NB4 (cell line): ENCODE measurements around the gene CACNG6.
"Not testable (repeated sequence)": the region's sequence is repeated elsewhere in the genome, so short reads cannot be mapped to it uniquely, and the experiment has no call there.

Experiments
- DNase-seq: peaks from one replicate; pipeline ENCODE4 v3.0.0; 2010; ENCODE audit warnings: low read depth
- H3K4me3 ChIP-seq: one replicate; pipeline ENCODE4 v1.5.1; 2011; ENCODE audit warnings: mild to moderate bottlenecking, low read depth, low read length, moderate library complexity
- MYC ChIP-seq: IDR thresholded peaks from 2 replicates; pipeline ENCODE4 v1.6.1; 2011; ENCODE audit warnings: low read depth, low read length
- POLR2A ChIP-seq: IDR thresholded peaks from 2 replicates; pipeline ENCODE4 v1.6.1; 2011; ENCODE audit warnings: mild to moderate bottlenecking; ENCODE audit not compliant: insufficient read length; ENCODE audit errors: extremely low read depth
- TF ChIP-seq, protein P1 (sequence below): IDR thresholded peaks from 2 replicates; pipeline ENCODE4 v1.6.1; 2011; ENCODE audit warnings: low read depth, low read length
- TF ChIP-seq, protein P2 (sequence below): IDR thresholded peaks from one replicate; pipeline ENCODE4 v1.5.1; 2012; ENCODE audit warnings: low read depth, low read length

CACNG6 gene

DNA sequence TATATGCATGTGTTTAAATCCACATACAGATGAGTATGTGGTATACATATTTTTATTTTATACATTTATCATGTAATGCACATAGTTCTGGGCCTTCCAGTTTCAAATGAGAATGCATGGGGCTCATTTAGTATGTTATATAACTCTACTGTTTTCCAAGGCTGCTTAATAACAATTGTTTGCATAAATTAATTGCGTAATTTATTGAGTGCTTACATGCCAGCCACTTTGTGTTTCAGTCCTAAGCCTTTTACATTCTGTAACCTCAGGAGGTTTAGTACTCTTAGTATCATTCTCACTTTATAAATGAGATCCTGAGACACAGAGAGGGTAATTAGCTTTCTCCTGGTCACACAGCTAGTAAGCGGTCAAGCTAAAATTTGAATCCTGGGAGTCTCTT lies 45.4 kb upstream of the CACNG6 start:
- no peak for DNase-seq
- H3K4me3 ChIP-seq = no peak overlapping the region
- TF ChIP-seq MYC = no peak
- TF ChIP-seq, protein P1, sequence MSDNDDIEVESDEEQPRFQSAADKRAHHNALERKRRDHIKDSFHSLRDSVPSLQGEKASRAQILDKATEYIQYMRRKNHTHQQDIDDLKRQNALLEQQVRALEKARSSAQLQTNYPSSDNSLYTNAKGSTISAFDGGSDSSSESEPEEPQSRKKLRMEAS = no peak
- TF ChIP-seq, protein P2, sequence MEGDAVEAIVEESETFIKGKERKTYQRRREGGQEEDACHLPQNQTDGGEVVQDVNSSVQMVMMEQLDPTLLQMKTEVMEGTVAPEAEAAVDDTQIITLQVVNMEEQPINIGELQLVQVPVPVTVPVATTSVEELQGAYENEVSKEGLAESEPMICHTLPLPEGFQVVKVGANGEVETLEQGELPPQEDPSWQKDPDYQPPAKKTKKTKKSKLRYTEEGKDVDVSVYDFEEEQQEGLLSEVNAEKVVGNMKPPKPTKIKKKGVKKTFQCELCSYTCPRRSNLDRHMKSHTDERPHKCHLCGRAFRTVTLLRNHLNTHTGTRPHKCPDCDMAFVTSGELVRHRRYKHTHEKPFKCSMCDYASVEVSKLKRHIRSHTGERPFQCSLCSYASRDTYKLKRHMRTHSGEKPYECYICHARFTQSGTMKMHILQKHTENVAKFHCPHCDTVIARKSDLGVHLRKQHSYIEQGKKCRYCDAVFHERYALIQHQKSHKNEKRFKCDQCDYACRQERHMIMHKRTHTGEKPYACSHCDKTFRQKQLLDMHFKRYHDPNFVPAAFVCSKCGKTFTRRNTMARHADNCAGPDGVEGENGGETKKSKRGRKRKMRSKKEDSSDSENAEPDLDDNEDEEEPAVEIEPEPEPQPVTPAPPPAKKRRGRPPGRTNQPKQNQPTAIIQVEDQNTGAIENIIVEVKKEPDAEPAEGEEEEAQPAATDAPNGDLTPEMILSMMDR = no peak
- no peak for TF ChIP-seq POLR2A

DNA sequence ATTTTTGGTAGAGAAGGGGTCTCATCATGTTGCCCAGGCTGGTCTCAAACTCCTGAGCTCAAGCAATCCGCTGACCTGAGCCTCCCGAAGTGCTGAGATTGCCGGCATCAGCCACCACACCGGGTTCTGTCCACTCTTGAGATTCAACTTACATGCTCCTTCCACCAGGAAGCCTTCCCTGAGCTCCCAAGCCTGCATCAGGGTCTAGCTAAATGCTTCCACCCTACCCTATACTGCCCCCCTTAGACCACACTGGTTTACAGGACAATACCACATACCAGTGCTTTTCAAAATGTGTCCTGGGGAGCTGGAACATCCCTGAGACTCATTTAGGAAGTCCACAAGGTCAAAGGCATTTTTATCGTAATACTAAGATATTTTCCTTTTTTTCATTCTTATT lies 43.8 kb upstream of the CACNG6 start:
- no peak for TF ChIP-seq MYC
- TF ChIP-seq, protein P2 = peak; percentile 30
- no peak overlapping the region for H3K4me3 ChIP-seq
- peak; percentile 43 for DNase-seq

DNA sequence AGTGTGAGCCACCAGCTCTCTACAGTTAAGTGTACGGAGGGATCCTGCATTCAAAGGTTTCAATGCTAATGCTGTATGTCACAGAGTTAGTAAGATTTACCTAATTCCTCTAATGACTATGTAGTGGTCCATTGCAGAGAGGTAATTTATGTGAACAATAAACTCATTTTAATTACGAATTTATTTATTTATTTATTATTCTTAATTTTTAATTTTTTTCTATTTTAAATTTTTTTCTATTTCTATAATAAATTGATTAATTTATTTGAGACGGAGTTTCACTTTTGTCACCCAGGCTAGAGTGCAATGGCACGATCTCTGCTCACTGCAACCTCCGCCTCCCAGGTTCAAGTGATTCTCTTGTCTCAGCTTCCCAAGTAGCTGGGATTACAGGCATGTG lies 42.8 kb upstream of the CACNG6 start:
- H3K4me3 ChIP-seq, DNase-seq: not testable (repeated sequence)

DNA sequence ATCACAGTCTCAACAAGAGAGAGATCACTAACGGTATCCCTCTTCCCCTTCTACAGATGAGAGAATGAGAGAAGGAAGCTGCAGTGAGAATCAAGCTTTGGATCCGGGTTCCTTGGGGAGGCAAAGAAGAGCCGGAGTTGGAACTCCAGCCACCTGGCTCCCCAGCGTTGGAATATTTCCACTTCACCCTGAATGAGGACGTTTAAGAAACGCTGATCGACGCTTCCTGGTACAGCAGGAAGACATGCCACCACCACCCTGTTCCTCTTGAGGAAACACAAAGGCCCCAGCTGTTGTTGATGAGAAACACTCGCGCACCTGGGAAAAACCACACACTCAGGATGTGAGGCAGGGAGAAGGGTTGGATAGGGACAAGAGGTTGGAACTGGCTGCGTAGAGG lies 40.0 kb upstream of the CACNG6 start:
- TF ChIP-seq, protein P2 = no peak
- TF ChIP-seq MYC = no peak
- TF ChIP-seq, protein P1 = no peak
- TF ChIP-seq POLR2A = no peak
- H3K4me3 ChIP-seq = no peak overlapping the region
- DNase-seq = no peak

DNA sequence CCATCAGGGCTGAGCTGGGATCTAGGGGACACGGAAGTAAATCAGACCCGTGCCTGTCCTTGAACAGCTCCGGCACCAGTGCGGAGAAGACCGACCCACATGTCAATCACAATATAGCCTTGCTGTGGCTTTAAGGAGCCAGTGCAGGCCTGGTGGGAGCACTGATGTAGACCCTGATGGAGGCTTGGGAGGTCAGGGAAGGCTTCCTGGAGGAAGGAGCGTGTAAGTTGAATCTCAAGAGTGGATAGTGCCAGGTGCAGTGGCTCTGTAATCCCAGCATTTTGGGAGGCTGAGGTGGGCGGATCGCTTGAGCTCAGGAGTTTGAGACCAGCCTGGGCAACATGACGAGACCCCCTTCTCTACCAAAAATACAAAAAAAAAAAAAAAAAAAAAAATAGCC lies 39.5 kb upstream of the CACNG6 start:
- no peak for DNase-seq

DNA sequence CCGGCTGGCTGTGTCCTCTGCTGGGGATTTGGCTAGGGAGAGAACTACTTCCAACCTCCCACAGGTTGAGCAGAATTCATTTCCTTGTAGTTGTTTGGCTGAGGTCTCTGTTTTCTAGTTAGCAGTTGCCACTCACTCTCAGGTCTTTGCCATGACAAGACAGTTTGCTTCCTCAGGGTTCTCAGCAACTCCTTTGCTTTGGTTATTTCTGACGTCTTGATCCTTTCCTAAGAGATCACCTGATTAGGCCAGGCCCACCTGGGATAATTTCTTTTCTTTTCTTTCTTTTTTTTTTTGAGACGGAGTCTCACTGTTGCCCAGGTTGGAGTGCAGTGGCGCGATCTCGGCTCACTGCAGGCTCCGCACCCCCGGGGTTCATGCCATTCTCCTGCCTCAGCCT lies 38.1 kb upstream of the CACNG6 start:
- TF ChIP-seq, protein P1 = no peak
- no peak for TF ChIP-seq MYC
- TF ChIP-seq POLR2A = no peak
- TF ChIP-seq, protein P2 = no peak
- no peak for DNase-seq
- H3K4me3 ChIP-seq = no peak overlapping the region

More for the DNA sequence above, 39.5 kb upstream of the CACNG6 start:
- H3K4me3 ChIP-seq = no peak overlapping the region
- TF ChIP-seq MYC (no peak), POLR2A (no peak)
- TF ChIP-seq, protein P1 = no peak
- TF ChIP-seq, protein P2 = no peak
